Muscle layer of duodenum (tissue), 2 donors: Measurements from ENCODE around the gene BCOR.

Experiments used
- H3K27ac ChIP-seq: one replicate; pipeline ENCODE4 v1.7.0; 2013; ENCODE audit warnings: mild to moderate bottlenecking, low read length
- H3K27me3 ChIP-seq: one replicate; pipeline ENCODE4 v1.7.0; 2013; ENCODE audit warnings: low read depth, mild to moderate bottlenecking, control low read depth, low read length
- H3K36me3 ChIP-seq, 2 donors: one replicate each; pipeline ENCODE4 v1.7.0; 2013; ENCODE audit warnings: low read length in 2 of 2, control low read depth in 1 of 2, mild to moderate bottlenecking in 1 of 2; ENCODE audit not compliant: insufficient read depth in 2 of 2, control insufficient read depth in 1 of 2
- H3K4me1 ChIP-seq, 2 donors: one replicate each; pipeline ENCODE4 v1.7.0; 2013; ENCODE audit warnings: low read length in 2 of 2, mild to moderate bottlenecking in 2 of 2, control low read depth in 1 of 2, moderate library complexity in 1 of 2; ENCODE audit not compliant: insufficient read depth in 2 of 2, control insufficient read depth in 1 of 2
- H3K4me3 ChIP-seq, 2 donors: one replicate each; pipeline ENCODE4 v1.7.0; 2013; ENCODE audit warnings: low read length in 2 of 2, low read depth in 1 of 2, mild to moderate bottlenecking in 1 of 2
- H3K9me3 ChIP-seq, 2 donors: one replicate each; pipeline ENCODE4 v1.7.0; 2013; ENCODE audit warnings: low read length in 2 of 2, control low read depth in 1 of 2, mild to moderate bottlenecking in 1 of 2; ENCODE audit not compliant: control insufficient read depth in 1 of 2
- donor health status: healthy.

The BCOR gene

DNA sequence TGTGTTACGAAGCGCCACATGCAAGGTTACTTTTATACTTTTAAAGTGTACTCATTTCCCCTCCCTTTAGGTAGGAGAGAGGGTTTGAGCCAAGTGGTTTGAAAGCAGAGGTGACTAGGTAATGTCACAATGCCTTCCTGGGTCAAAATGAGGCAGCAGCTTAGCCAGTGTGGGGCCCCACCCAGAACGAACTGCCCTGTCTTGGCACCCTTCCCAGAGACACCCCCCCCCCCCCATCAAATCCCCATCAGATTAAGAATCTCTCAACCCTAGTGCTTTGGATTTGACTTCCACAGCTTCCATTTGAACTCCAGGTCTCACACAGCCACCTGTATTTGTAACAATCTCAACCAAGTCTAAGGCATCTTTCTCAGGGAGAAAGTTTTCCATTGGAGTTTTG lies 31.1 kb downstream of the BCOR start:
- no peaks in the 10 kb centered on the region for H3K9me3 ChIP-seq
- no peaks in the 10 kb centered on the region for H3K27me3 ChIP-seq
- no peak overlapping the region for H3K4me3 ChIP-seq
- H3K36me3 ChIP-seq = peaks cover 20 to 36% of the 10 kb centered on the region in 2 donors
- peaks cover 0 to 11% of the 10 kb centered on the region in 2 donors for H3K4me1 ChIP-seq
- H3K27ac ChIP-seq = no peak overlapping the region

DNA sequence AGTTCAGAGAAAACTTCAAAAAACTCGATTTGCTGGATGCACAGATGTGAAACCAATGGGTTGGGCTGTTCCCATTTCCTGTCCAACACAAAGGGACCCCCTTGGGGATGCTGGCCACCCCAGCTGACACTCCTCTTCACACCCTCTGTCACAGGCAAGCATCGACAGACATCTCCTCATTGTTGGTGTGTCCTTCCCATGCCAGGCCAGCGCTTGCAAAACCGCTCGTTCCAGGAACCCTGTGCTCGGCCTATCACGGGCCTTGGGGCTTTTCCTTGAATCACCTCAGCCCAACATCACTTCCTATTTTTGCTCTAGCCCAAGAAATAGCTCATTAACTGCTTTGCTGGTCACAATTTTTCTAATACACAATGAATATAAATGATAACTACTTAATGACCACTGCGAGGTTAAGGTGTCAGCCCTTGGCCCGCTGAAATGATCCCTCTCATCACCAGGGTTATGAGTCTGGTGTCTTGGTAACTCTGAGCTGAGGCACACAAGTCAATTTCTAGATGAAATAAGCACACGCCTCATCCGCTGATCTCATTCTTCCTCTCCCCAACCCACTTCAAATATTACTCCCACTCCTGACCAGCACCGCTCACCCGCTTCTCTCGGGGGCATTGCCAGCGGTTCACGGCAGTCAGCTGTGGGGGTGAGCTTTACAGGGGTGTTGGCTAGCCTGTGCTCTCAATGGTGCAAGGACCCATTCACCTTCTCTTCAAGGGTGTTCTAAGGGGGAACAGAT lies 32.3 kb downstream of the BCOR start:
- Histone ChIP-seq H3K27ac (no peak overlapping the region), H3K27me3 (no peaks in the 10 kb centered on the region), H3K9me3 (no peaks in the 10 kb centered on the region), H3K36me3 (peaks cover 17 to 36% of the 10 kb centered on the region in 2 donors), H3K4me3 (no peak overlapping the region), H3K4me1 (peaks cover 0 to 11% of the 10 kb centered on the region in 2 donors)

DNA sequence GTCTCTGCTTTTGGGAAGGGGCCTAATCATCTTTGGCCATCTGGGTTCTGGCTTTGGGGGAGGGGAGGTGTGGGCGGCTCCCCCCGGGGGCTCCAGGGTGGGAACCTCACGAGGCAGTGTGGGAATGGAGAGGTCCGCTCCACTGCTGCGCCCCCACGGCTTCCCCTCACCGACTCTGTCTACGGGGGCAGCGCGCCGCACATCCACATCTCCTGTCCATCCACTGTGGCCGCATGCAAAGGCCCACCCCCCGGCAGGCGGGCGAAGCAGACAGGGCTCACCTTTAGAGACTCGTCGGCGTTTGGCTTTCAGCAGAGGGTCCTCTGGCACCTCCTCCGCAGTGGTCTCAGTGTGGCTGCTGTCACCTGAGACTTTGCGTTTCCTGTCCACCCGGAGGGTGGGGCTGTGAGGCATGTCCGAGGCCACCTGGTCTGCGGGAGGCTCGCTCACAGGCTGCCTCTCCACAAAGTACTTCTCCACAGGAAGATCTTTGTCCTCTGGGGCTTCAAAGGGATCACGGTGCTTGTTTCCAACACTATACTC lies 33.6 kb downstream of the BCOR start:
- H3K27me3 ChIP-seq = no peaks in the 10 kb centered on the region
- H3K27ac ChIP-seq = no peak overlapping the region
- H3K4me1 ChIP-seq = peaks cover 0 to 11% of the 10 kb centered on the region in 2 donors
- peaks cover 13 to 26% of the 10 kb centered on the region in 2 donors for H3K36me3 ChIP-seq
- H3K9me3 ChIP-seq = no peaks in the 10 kb centered on the region
- no peak overlapping the region for H3K4me3 ChIP-seq

DNA sequence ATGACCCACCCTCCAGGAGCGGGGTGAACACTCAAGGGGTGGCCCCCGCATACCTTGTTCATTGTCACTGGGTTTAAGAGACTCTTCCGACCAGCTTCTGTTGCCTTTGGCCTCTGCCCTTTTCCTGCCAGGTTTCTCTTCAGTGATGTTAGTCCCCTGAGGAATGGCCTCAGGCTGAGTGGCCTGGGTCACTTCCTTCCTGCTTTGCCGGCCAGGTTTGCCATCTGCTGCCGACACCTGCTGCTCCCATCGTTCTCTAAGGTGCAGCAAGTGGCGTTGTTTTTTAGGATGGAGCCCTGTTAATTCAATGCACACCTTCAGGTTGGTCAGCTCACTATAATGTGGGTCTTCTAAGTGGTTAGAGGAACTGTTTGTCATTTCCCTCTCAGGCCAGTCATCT lies 34.2 kb downstream of the BCOR start:
- Histone ChIP-seq H3K4me1 (peaks cover 0 to 11% of the 10 kb centered on the region in 2 donors), H3K27ac (no peak overlapping the region), H3K4me3 (no peak overlapping the region), H3K36me3 (peaks cover 13 to 24% of the 10 kb centered on the region in 2 donors), H3K9me3 (no peaks in the 10 kb centered on the region), H3K27me3 (no peaks in the 10 kb centered on the region)

DNA sequence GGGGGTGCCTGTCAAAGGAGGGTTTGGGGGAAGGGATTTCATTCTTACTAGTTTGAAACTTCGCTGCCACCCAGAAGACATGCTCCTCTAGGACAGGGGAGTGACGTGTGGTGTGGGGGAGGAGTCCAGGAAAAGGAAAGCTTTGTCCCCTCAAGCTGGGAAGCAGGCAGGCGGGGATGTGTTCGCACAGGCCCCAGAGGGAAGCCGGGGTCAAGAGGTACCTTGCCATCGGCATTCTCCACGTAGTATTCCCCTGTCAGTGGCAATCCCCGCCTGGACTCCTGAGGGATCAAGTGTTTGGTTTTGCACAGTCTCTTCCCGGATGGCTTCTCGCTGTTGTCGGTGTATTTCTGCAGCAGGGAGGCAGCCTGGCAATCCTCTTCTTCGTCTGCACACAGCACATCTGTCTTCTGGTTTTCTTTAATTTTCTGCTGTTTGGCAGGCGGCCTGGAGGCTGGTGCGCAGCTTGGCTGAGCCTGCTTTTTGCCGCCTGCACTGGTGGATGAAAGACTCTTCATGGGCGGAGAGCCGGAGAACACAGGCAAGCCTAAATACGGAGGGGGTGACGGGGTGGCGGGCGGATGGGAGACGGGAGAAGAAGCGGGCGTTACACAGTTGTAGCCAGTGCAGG lies 35.1 kb downstream of the BCOR start:
- H3K36me3 ChIP-seq = peaks cover 19 to 24% of the 10 kb centered on the region in 2 donors
- H3K27me3 ChIP-seq = no peaks in the 10 kb centered on the region
- no peak overlapping the region for H3K27ac ChIP-seq
- H3K4me1 ChIP-seq = peaks cover 0 to 11% of the 10 kb centered on the region in 2 donors
- H3K9me3 ChIP-seq = no peaks in the 10 kb centered on the region
- H3K4me3 ChIP-seq = no peak overlapping the region

DNA sequence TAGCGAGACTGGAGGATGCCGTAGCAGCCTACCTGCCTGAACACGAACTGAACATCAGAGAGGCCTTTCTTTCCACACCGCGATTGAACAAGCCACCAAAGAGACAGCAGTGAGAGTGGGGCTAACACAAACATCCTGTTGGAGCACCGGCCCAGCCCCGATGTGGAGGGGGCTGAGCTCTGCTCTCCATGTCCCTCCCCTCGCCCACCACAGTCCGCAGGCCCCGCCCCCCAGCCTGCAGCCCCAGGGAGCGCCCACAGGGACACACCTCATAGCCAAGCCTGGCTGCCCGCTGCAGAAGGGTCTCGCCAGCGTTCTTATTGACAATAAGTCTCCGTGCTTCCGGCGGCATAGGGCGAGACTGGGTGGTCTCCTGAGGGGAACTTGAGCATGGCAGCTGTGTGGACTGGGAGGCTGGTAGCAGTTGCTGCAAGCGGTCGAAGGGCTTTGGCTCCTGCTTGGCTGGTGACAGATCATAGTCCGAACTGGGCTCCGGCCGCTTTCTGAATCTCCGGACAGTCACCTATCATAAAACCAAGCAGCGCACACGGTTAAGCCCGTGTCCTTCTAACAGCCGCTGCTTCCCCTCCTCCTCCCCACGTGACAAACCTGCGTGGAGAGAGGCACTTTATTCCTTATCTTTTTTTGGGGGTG lies 35.8 kb downstream of the BCOR start:
- Histone ChIP-seq H3K36me3 (peaks cover 22 to 30% of the 10 kb centered on the region in 2 donors), H3K4me1 (peaks cover 0 to 11% of the 10 kb centered on the region in 2 donors), H3K27me3 (no peaks in the 10 kb centered on the region), H3K9me3 (no peaks in the 10 kb centered on the region), H3K27ac (no peak overlapping the region), H3K4me3 (no peak overlapping the region)

DNA sequence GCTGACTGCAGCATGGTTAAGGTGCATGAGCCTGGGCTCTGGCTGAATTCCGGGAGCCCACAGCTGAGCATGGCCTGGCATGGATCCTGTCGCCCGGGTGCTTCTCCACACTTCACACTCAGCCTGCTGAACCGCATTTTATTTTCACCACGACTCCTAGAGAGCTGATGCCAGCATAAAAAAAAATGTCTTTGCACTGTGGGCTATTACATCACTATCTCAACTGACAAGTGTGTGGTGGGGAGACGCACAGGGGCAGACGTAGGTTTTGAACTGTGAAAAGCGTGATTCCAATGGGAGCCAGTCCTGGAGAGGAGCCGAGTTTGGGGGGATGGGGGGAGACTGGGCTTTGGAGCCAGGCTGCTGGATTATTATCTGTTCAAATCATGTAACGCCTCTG lies 36.8 kb downstream of the BCOR start:
- H3K9me3 ChIP-seq = no peaks in the 10 kb centered on the region

DNA sequence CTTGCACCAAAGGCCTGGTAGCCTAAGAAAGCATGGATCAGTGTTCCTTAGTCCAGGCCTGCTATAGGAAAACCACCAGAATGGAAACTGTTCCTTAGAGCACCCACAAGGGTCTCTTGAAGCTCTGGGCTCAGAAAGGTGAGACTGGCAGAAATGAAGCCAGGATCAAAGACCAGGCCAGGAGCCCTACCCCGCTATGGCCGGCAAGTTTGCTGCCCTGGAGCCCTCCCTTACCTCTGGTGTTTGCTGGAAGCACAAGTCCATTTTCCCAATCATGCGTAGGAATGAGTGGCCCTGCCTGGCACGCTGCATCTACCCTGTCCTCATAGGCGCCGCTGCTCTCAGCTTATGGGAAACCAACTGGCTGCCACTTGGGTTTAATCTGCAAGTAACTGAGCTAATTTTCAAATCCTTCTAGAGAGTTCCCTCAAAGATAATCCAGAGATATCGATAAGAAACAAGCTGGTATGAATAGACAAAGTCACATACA lies 37.4 kb downstream of the BCOR start:
- Histone ChIP-seq H3K27ac (no peak overlapping the region), H3K4me1 (peaks cover 0 to 11% of the 10 kb centered on the region in 2 donors), H3K27me3 (no peaks in the 10 kb centered on the region), H3K9me3 (no peaks in the 10 kb centered on the region), H3K36me3 (peaks cover 22 to 41% of the 10 kb centered on the region in 2 donors), H3K4me3 (no peak overlapping the region)

More for the DNA sequence above, 36.8 kb downstream of the BCOR start:
- Histone ChIP-seq H3K4me3 (no peak overlapping the region), H3K36me3 (peaks cover 22 to 38% of the 10 kb centered on the region in 2 donors), H3K27ac (no peak overlapping the region), H3K4me1 (peaks cover 0 to 11% of the 10 kb centered on the region in 2 donors), H3K27me3 (no peaks in the 10 kb centered on the region)

DNA sequence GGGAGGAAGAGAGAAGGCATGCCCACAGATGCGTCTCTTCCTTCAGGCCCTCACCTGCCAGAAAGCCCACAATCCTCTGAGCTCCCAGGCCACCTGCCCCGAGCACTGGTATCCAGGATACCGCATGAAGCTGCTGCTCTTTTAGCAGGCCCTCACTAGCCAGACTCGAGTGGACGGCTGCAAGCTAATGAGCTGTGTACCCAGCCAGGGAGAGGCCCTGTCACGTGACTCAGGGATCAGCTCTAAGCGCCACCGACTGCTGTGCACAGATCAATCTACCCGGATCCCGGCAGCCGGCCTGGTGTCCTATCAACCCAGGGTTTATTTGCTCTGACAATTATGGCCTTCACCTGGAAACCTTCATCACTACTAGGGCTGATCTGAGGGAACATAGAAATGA lies 39.0 kb downstream of the BCOR start:
- Histone ChIP-seq H3K4me3 (no peak overlapping the region), H3K4me1 (peaks cover 0 to 9% of the 10 kb centered on the region in 2 donors), H3K27ac (no peak overlapping the region), H3K36me3 (peaks cover 33 to 51% of the 10 kb centered on the region in 2 donors), H3K9me3 (no peaks in the 10 kb centered on the region), H3K27me3 (no peaks in the 10 kb centered on the region)

DNA sequence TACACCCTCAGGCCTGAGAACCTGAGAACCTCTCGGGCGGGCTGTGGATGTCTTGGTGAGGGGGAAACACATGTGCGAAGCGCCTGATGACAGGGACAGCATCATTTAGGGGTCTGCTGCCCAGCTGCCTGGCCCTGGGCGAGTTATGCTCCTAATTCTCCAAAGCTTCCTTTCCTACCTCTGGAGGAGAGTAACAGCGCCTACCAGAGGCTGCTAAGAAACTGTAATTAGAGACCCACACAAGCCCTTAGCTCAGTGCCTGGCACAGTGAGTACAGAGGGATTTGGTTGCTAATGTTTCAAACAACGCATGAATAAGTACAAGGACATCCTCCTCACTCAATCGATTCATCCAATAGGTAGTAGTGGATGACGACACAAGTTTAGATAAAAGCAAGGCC lies 40.4 kb downstream of the BCOR start:
- no peaks in the 10 kb centered on the region for H3K27me3 ChIP-seq
- no peak overlapping the region for H3K27ac ChIP-seq
- H3K4me1 ChIP-seq = peaks cover 0 to 4% of the 10 kb centered on the region in 2 donors
- H3K4me3 ChIP-seq = no peak overlapping the region
- H3K36me3 ChIP-seq = peaks cover 39 to 62% of the 10 kb centered on the region in 2 donors
- H3K9me3 ChIP-seq = no peaks in the 10 kb centered on the region

DNA sequence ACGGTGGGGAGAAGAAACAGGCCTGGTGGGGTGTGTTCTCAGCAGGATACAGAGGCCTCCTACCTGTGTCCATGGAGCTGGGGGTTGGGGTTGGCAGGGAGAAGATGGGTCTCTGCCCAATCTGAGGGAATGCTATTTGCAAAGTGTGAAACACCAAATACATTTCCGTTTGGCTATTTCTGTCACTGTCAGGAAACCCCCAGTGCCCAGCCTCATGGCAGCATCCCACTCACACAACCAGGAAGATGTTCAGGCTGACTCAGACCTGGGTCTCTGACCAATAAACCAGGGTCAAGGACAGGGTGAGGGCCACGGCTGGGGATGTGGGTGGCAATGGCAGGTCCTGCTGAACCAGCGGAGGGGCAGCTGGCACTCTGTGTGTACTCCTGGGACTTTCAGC lies 41.3 kb downstream of the BCOR start:
- Histone ChIP-seq H3K27me3 (no peaks in the 10 kb centered on the region), H3K4me3 (no peak overlapping the region), H3K36me3 (peaks cover 43 to 66% of the 10 kb centered on the region in 2 donors)

More for the DNA sequence above, 41.3 kb downstream of the BCOR start:
- Histone ChIP-seq H3K9me3 (peaks cover 0 to 2% of the 10 kb centered on the region in 2 donors), H3K4me1 (no peaks in the 10 kb centered on the region), H3K27ac (no peak overlapping the region)
